Measurements from ENCODE around the gene UBE2M.
"Not testable (repeated sequence)": the region's sequence is repeated elsewhere in the genome, so short reads cannot be mapped to it uniquely, and the experiment has no call there.

Gene UBE2M

DNA sequence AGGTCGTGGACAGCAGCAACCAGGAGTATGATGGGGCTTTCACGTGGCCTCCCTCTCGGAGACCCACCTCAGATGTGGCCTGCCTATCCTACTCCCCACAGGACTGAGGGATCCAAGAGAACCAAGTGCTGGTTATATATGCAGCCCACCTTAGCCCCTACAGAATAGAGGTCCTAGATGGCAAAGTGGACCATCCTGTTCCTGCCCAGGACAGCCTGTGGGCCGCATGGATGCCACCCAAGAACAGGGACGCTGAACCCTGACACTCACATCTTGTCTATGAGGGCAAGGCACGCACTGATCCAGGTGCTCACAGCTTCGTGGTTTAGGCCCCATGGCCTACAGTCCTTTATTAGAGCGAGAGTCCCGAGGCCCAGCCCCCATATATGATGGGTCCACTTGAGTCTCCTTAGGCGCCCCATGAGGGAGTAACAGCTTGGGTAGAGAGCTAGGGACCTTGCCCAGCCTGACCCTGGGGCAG is 45.2 kb downstream of the UBE2M start:
- DNase-seq (ENCODE audit: low read depth), result no peak

DNA sequence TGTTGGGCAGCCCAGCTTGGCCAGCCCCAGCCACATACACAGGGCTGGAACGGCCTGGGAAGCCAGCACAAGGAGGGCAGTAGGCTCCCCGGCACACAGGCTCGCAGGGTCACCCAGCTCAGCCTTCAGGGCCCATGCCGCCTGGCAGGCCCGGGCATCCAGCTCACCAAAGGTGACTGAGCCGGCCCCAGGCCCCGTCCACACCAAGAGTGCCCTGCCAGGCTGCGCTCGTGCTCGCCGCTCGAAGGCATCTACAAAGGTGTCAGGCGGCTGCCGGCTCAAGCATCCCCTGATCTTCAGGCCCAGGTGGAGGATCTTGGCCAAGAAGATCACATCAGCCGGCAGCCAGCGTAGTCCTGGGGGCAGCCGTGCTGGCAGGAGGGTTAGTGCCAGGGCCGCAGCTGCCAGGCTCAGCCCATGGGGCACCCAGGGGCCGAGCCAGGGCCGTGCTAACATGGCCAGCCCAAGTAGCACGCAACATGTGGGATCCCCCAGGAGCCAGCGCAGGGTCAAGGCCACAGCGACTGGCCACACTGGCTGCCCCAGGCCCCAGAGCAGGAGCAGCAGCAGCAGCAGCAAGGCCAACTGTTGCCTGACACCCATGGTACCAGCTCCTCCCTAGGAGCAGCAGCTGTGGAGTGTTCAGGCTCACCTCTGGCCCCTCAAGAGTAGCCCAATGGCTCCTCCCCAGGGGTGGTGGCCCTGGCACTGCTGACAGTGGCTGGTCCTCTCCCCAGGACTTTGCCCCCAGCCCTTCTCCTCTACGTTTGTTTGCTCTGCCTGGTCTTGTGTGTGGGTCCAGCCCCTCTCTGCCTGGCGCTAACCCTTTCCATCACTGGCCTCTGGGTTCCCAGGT is 46.8 kb downstream of the UBE2M start, which contains the start of gene SLC27A5:
TSS of gene SLC27A5 (minus strand) at position 640 of the 856 bp plus-strand sequence. CDS start at position 603, 37 bp downstream.
- DNase-seq (ENCODE audit: low read depth), result no peak

DNA sequence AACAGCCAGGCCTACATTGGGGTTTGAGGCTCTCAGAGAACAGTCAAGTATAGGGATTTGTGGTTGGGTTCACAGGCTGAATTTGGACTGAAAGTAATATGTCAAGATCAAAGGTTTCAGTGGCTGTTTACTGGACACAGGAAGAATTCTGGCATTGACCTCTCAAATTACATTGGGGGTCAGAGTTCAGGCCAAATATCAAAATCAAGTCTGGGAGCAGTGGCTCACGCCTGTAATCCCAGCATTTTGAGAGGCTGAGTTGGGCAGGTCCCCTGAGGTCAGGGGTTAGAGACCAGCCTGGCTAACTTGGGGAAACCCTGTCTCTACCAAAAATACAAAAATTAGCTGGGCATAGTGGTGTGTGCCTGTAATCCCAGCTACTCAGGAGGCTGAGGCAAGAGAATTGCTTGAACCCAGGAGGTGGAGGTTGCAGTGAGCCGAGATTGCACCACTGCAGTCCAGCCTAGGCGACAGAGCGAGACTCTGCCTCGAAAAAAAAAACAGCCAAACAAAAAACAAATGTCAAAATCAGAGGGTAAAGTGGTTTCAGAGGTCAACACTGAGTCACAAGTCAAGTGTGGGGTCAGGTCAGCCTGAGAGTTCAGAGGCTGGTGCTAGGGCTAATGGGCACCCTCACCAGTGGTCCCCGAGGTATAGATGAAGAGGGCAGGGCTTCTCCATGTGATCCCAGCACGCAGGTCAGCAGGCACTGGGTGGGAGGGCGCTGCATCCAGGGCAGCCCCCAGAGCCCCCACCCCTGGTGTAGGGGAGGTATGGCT is 48.1 kb downstream of the UBE2M start:
- no peak for DNase-seq (ENCODE audit: low read depth)

DNA sequence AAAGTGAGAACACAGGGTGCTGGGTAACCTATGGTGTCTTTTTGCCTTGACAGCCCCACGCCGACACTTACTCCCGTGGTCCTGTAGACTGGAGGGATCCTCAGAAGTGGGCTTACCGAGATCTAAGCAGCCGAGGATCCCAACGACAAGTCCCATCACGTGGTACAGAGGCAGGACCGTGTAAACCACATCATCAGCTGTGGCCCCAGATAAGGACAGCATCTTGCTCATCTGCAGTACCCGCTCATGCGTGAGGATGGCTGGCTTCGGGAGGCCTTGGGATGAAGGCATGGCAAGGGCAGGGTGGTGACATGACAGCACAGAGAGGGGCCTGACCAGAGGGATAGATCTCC is 48.7 kb downstream of the UBE2M start:
- no peak for DNase-seq (ENCODE audit: low read depth)

DNA sequence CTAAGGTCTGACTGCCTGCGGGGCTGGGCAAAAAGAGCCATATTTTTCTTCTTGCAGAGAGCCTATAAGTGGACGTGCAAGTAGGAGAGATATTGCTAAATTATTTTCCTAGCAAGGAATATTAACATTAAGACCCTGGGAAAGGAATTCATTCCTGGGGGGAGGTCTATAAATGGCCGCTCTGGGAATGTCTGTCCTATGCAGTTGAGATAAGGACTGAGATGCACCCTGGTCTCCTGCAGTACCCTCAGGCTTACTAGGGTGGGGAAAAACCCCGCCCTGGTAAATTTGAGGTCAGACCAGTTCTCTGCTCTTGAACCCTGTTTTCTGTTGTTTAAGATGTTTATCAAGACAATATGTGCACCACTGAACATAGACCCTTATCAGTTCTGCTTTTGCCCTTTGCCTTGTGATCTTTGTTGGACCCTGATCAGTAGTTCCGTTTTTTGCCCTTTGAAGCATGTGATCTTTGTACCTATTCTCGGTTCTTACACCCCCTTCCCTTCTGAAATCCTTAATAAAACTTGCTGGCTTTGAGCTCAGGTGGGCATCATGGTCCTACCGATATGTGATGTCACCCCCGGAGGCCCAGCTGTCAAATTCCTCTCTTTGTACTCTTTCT is 50.7 kb downstream of the UBE2M start:
- DNase-seq (ENCODE audit: low read depth), result not testable (repeated sequence)

Data from T follicular helper cell (primary cell).